HepG2 (cell line): ENCODE measurements around the gene SFTA2. TPM values are rescaled to one million over a fixed set of nuclear protein-coding genes. Genes with fewer than 3 reads are reported as not detected.
A peak's percentile ranks its signal among the peaks of the same experiment; 100 is the strongest.

Experiments used
- FOXK1 ChIP-seq: sonication (generic); formaldehyde crosslinking; IDR thresholded peaks from 2 replicates; pipeline ENCODE4 v1.4.0; 2020; ENCODE audit warnings: low read depth, missing genetic modification reagents, borderline replicate concordance
- FOXK2 ChIP-seq: fragments of 450-650 bp; IDR thresholded peaks from 2 replicates; pipeline ENCODE4 v1.6.1; 2016
- FOXP1 ChIP-seq, 2 experiments: fragments of 450-650 bp in 1 of 2; IDR thresholded peaks; 2 replicates each; pipeline ENCODE4 v1.6.1; 2017 to 2018; ENCODE audit warnings: antibody characterized with exemption in 1 of 2
- HCFC1 ChIP-seq: fragments of 150-350 bp; IDR thresholded peaks from 2 replicates; pipeline ENCODE4 v1.6.1; 2014; ENCODE audit warnings: low read depth, low read length
- HNRNPH1 ChIP-seq: fragments of 200-400 bp; formaldehyde crosslinking; optimal IDR thresholded peaks from 2 replicates; pipeline ENCODE3; 2017; ENCODE audit warnings: mild to moderate bottlenecking, low read depth, low read length
- MBNL3 ChIP-seq: fragments of 250-450 bp; sonication (Bioruptor Pico); conservative IDR thresholded peaks from 2 replicates; pipeline ENCODE4 v1.8.0; 2022; ENCODE audit warnings: mild to moderate bottlenecking, inconsistent platforms
- PITX1 ChIP-seq: sonication (generic); formaldehyde crosslinking; IDR thresholded peaks from 2 replicates; pipeline ENCODE4 v1.5.1; 2020; ENCODE audit warnings: mild to moderate bottlenecking, missing genetic modification reagents
- RARA ChIP-seq: IDR thresholded peaks from 2 replicates; pipeline ENCODE4 v1.6.1; 2016; ENCODE audit warnings: missing genetic modification reagents, missing compliant biosample characterization
- SIX1 ChIP-seq: sonication (generic); formaldehyde crosslinking; IDR thresholded peaks from 2 replicates; pipeline ENCODE4 v1.4.0; 2020; ENCODE audit warnings: missing genetic modification reagents, borderline replicate concordance
- SRF ChIP-seq: IDR thresholded peaks from 2 replicates; pipeline ENCODE4 v1.6.1; 2011; ENCODE audit warnings: mild to moderate bottlenecking, low read depth, low read length, moderate library complexity
- SRSF1 ChIP-seq: fragments of 200-400 bp; formaldehyde crosslinking; optimal IDR thresholded peaks from 2 replicates; pipeline ENCODE3; 2017; ENCODE audit warnings: mild to moderate bottlenecking, low read depth, low read length, moderate library complexity
- SRSF9 ChIP-seq: fragments of 200-400 bp; formaldehyde crosslinking; IDR thresholded peaks from 2 replicates; pipeline ENCODE4 v1.6.1; 2018; ENCODE audit warnings: borderline replicate concordance, mild to moderate bottlenecking, low read depth, low read length; ENCODE audit not compliant: insufficient read depth, poor library complexity, severe bottlenecking
- TOE1 ChIP-seq: sonication (generic); formaldehyde crosslinking; IDR thresholded peaks from 2 replicates; pipeline ENCODE4 v1.4.0; 2020; ENCODE audit warnings: mild to moderate bottlenecking, missing genetic modification reagents
- XBP1 ChIP-seq: sonication (generic); formaldehyde crosslinking; IDR thresholded peaks from 2 replicates; pipeline ENCODE4 v1.5.0; 2020; ENCODE audit warnings: missing genetic modification reagents
- ZFY ChIP-seq: sonication (generic); formaldehyde crosslinking; IDR thresholded peaks from 2 replicates; pipeline ENCODE4 v1.4.0; 2020; ENCODE audit warnings: missing genetic modification reagents
- ZNF12 ChIP-seq: sonication (generic); formaldehyde crosslinking; IDR thresholded peaks from 2 replicates; pipeline ENCODE4 v1.5.0; 2020; ENCODE audit warnings: missing genetic modification reagents
- ZNF282 ChIP-seq: fragments of 450-650 bp; IDR thresholded peaks from 2 replicates; pipeline ENCODE4 v1.6.1; 2018; ENCODE audit not compliant: partially characterized antibody
- ZNF772 ChIP-seq: sonication (generic); formaldehyde crosslinking; IDR thresholded peaks from 2 replicates; pipeline ENCODE4 v1.5.0; 2020; ENCODE audit warnings: mild to moderate bottlenecking, missing genetic modification reagents
- polyA plus RNA-seq, 8 experiments: library from polyadenylated mRNA; depleted of rRNA in 3 of 8; stranded (reverse) in 7 of 8; unstranded in 1 of 8; fragments of >200 nt; fragmentation: Illumina TruSeq in 4 of 8; extraction: Trizol in 4 of 8; gene quantifications; 2 replicates each; pipeline versions ENCODE4 v1.2.1 to v1.2.3, GENCODE V29; 2011 to 2016; ENCODE audit warnings: low read depth in 4 of 8, missing spikeins in 1 of 8, mixed read lengths in 1 of 8; ENCODE audit not compliant: insufficient read depth in 1 of 8
- total RNA-seq, 5 experiments: library from RNA; depleted of rRNA; stranded (reverse); fragments of >200 nt; fragmentation: Illumina TruSeq; extraction: Trizol; gene quantifications; 2 replicates each; pipeline ENCODE4 v1.2.3, GENCODE V29; 2016; ENCODE audit warnings: low read depth in 1 of 5
- TF ChIP-seq, protein P1 (sequence below): sonication (generic); formaldehyde crosslinking; conservative IDR thresholded peaks from 2 replicates; pipeline ENCODE4 v1.8.0; 2022; ENCODE audit warnings: mild to moderate bottlenecking, moderate library complexity, missing genetic modification reagents
- TF ChIP-seq, protein P2 (sequence below): sonication (generic); formaldehyde crosslinking; IDR thresholded peaks from 2 replicates; pipeline ENCODE4 v1.5.0; 2020; ENCODE audit warnings: missing genetic modification reagents
- TF ChIP-seq, protein P3 (sequence below): sonication (generic); formaldehyde crosslinking; IDR thresholded peaks from 2 replicates; pipeline ENCODE4 v1.5.1; 2020; ENCODE audit warnings: missing genetic modification reagents, mild to moderate bottlenecking, borderline replicate concordance
- TF ChIP-seq, protein P4 (sequence below): sonication (generic); formaldehyde crosslinking; IDR thresholded peaks from 2 replicates; pipeline ENCODE4 v1.4.0; 2020; ENCODE audit warnings: mild to moderate bottlenecking, missing genetic modification reagents

SFTA2 gene
- total and polyA plus RNA-seq, 2 of the 13 experiments (the other 11 are each of a cell fraction or from before 2014, with no cell fraction given) = not detected

GRCh38 chr6:30883685-30884520 lies 48.1 kb downstream of the SFTA2 start, which contains the start of gene DDR1 (continued):
- peak; percentile 63 for TF ChIP-seq ZFY
- no peak for TF ChIP-seq FOXK2
- TF ChIP-seq, protein P1, sequence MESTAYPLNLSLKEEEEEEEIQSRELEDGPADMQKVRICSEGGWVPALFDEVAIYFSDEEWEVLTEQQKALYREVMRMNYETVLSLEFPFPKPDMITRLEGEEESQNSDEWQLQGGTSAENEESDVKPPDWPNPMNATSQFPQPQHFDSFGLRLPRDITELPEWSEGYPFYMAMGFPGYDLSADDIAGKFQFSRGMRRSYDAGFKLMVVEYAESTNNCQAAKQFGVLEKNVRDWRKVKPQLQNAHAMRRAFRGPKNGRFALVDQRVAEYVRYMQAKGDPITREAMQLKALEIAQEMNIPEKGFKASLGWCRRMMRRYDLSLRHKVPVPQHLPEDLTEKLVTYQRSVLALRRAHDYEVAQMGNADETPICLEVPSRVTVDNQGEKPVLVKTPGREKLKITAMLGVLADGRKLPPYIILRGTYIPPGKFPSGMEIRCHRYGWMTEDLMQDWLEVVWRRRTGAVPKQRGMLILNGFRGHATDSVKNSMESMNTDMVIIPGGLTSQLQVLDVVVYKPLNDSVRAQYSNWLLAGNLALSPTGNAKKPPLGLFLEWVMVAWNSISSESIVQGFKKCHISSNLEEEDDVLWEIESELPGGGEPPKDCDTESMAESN (CRISPR knock-in tag) = no peak
- TF ChIP-seq SRSF9 = no peak
- TF ChIP-seq RARA = no peak
- no peak for TF ChIP-seq SIX1
- no peak for TF ChIP-seq TOE1 (CRISPR knock-in tag)
- peak; percentile 73 for TF ChIP-seq PITX1 (CRISPR knock-in tag)
- TF ChIP-seq FOXK1 (CRISPR knock-in tag) = no peak
- no peak for TF ChIP-seq MBNL3 (CRISPR knock-in tag)
- no peak for TF ChIP-seq HCFC1
- no peak for TF ChIP-seq ZNF12
- TF ChIP-seq XBP1 = no peak
- TF ChIP-seq FOXP1 (IDR thresholded peaks at IDR 0.05) = no peak
- TF ChIP-seq FOXP1 (CRISPR knock-in tag; IDR thresholded peaks at IDR 0.05) = no peak
- TF ChIP-seq SRSF1 = no peak
- TF ChIP-seq, protein P2, sequence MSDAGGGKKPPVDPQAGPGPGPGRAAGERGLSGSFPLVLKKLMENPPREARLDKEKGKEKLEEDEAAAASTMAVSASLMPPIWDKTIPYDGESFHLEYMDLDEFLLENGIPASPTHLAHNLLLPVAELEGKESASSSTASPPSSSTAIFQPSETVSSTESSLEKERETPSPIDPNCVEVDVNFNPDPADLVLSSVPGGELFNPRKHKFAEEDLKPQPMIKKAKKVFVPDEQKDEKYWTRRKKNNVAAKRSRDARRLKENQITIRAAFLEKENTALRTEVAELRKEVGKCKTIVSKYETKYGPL = no peak
- no peak for TF ChIP-seq HNRNPH1
- TF ChIP-seq, protein P3, sequence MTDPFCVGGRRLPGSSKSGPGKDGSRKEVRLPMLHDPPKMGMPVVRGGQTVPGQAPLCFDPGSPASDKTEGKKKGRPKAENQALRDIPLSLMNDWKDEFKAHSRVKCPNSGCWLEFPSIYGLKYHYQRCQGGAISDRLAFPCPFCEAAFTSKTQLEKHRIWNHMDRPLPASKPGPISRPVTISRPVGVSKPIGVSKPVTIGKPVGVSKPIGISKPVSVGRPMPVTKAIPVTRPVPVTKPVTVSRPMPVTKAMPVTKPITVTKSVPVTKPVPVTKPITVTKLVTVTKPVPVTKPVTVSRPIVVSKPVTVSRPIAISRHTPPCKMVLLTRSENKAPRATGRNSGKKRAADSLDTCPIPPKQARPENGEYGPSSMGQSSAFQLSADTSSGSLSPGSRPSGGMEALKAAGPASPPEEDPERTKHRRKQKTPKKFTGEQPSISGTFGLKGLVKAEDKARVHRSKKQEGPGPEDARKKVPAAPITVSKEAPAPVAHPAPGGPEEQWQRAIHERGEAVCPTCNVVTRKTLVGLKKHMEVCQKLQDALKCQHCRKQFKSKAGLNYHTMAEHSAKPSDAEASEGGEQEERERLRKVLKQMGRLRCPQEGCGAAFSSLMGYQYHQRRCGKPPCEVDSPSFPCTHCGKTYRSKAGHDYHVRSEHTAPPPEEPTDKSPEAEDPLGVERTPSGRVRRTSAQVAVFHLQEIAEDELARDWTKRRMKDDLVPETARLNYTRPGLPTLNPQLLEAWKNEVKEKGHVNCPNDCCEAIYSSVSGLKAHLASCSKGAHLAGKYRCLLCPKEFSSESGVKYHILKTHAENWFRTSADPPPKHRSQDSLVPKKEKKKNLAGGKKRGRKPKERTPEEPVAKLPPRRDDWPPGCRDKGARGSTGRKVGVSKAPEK = no peak
- TF ChIP-seq SRF = no peak
- TF ChIP-seq ZNF282 = no peak
- TF ChIP-seq ZNF772 (CRISPR knock-in tag) = 0 out of 2 replicates have a peak, but pooled peaks have one; percentile 41
- TF ChIP-seq, protein P4, sequence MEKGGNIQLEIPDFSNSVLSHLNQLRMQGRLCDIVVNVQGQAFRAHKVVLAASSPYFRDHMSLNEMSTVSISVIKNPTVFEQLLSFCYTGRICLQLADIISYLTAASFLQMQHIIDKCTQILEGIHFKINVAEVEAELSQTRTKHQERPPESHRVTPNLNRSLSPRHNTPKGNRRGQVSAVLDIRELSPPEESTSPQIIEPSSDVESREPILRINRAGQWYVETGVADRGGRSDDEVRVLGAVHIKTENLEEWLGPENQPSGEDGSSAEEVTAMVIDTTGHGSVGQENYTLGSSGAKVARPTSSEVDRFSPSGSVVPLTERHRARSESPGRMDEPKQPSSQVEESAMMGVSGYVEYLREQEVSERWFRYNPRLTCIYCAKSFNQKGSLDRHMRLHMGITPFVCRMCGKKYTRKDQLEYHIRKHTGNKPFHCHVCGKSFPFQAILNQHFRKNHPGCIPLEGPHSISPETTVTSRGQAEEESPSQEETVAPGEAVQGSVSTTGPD (CRISPR knock-in tag) = no peak
